Activated CD8-positive, alpha-beta T cell treated with anti-CD3 and anti-CD28 coated beads, Interleukin-2, amount 10 ng/mL, durations not matched to agents 7 days and 5 days (primary cell): ENCODE data around the gene CCDC28A. TPM values are rescaled to one million over a fixed set of nuclear protein-coding genes. Genes with fewer than 3 reads are reported as not detected.
A peak's percentile ranks its signal among the peaks of the same experiment; 100 is the strongest.

Experiments used
- ATAC-seq: fragments of 150-1000 bp; cut with Tn5 transposase; one replicate; pipeline ENCODE4 v1.10.0; 2021; ENCODE audit warnings: moderate library complexity
- CTCF ChIA-PET: fragments of 350-600 bp; sonication (Branson Sonifier 250); formaldehyde crosslinking; loops from one replicate; lab custom pipeline; 2021; ENCODE audit warnings: antibody characterized with exemption; lab: Charles Lee
- POLR2A ChIA-PET: fragments of 350-600 bp; sonication (Branson Sonifier 250); formaldehyde crosslinking; loops from one replicate; lab custom pipeline; 2021; ENCODE audit warnings: antibody characterized with exemption; lab: Charles Lee
- DNase-seq: peaks from one replicate; pipeline ENCODE4 v3.0.0-alpha.2; 2020
- H3K27ac Mint-ChIP-seq: one replicate; pipeline ENCODE4 v1.8.0; 2021; ENCODE audit warnings: mild to moderate bottlenecking, mixed read lengths
- H3K27me3 Mint-ChIP-seq: one replicate; pipeline ENCODE4 v1.8.0; 2021; ENCODE audit warnings: low read depth, mixed read lengths
- H3K36me3 Mint-ChIP-seq: one replicate; pipeline ENCODE4 v1.8.0; 2021; ENCODE audit warnings: low read depth, mixed read lengths
- H3K4me1 Mint-ChIP-seq: one replicate; pipeline ENCODE4 v1.8.0; 2021; ENCODE audit warnings: low read depth, mixed read lengths
- H3K4me3 Mint-ChIP-seq: one replicate; pipeline ENCODE4 v1.8.0; 2021; ENCODE audit warnings: mild to moderate bottlenecking, mixed read lengths
- H3K9me3 Mint-ChIP-seq: one replicate; pipeline ENCODE4 v1.8.0; 2022; ENCODE audit warnings: mixed read lengths; ENCODE audit not compliant: insufficient read depth
- total RNA-seq, 2 experiments: library from RNA; stranded (reverse); gene quantifications; one replicate each; pipeline ENCODE4 v1.2.3, GENCODE V29; 2021

The CCDC28A gene
- total RNA-seq, 2 experiments from 2014 or later: 17.4 to 19.2 TPM

DNA sequence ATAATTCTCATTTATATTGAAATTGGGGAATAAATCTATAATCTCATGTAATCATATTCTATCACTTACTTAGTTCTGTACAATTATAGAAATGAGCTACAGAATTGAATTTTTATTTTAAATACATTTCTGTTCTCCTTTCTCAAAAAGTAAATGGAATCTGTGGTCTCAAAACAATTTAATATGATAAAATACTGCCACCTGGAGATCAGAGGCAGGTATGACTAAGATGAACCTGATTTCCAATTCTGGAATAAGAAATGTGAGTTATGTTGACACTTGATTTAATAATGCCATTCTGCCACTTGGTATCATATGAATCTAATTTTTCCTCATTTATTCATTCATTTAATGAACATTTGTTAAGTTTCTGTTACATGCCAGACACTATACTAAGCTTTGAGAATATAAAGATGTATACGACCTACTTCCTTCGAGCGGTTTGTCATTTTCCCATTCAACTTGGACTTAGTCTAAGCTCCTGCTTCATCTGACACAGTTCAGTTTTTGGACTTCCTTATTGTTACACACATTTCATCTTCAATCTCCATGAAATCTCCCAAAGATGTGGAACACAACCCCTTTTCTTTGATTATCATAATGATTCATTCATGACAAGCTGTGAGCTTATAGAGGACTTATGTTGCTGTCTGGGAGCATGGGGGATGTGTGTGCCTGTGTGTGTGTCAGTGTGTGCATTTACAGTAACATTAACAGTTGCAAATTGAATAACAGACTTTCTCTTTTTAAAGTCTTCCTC is 7.5 kb upstream of the CCDC28A start:
- DNase-seq: no peak
- H3K4me1 Mint-ChIP-seq: no peaks in the 10 kb centered on the region
- ChIA-PET CTCF (interaction anchor here (0.7 to 5.6 kb wide), 12 partner anchors 9 to 652 kb away, joined by 3 to 79 read pairs (median 4); no protein-coding TSS in a partner anchor), POLR2A (no interaction called here)
- ATAC-seq: no peak
- H3K36me3 Mint-ChIP-seq: no peaks in the 10 kb centered on the region
- H3K9me3 Mint-ChIP-seq: no peaks in the 10 kb centered on the region
- no peak overlapping the region for H3K4me3 Mint-ChIP-seq
- H3K27me3 Mint-ChIP-seq: no peaks in the 10 kb centered on the region
- H3K27ac Mint-ChIP-seq: no peak overlapping the region

DNA sequence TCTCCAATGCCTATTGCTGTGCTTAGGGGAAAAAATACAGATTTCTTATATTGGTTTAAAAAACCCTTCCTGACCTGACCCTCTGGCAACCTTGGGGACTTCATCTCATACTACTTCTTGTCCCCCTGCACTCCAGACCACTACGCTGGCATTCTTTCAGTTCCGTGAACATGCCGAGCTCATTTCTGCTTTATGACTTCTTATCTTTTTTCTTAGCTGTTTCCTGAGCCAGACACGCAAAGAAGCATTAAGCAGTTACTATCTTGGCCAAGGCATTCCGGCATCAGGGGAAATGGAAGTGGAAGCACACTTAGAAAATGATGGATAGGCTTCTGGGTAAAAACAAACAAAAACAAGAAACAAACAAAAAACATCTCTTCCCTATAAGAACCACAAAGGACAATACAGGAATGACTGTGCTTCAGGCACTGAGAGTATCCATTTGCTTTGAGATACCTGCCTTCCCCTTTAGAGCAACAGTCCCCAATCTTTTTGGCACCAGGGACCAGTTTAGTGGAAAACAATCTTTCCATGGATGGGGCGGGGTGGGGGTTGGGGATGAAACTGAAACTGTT is 4.4 kb upstream of the CCDC28A start:
- Mint-ChIP-seq H3K27me3 (no peaks in the 10 kb centered on the region), H3K4me3 (no peak overlapping the region), H3K27ac (no peak overlapping the region), H3K4me1 (peaks cover 13% of the 10 kb centered on the region), H3K36me3 (no peaks in the 10 kb centered on the region), H3K9me3 (no peaks in the 10 kb centered on the region)
- ChIA-PET POLR2A (no interaction called here), CTCF (interaction anchor here (1.3 to 1.9 kb wide), 2 partner anchors 177 to 181 kb away, joined by 4 to 12 read pairs; no protein-coding TSS in a partner anchor)
- no peak for DNase-seq
- ATAC-seq: no peak

DNA sequence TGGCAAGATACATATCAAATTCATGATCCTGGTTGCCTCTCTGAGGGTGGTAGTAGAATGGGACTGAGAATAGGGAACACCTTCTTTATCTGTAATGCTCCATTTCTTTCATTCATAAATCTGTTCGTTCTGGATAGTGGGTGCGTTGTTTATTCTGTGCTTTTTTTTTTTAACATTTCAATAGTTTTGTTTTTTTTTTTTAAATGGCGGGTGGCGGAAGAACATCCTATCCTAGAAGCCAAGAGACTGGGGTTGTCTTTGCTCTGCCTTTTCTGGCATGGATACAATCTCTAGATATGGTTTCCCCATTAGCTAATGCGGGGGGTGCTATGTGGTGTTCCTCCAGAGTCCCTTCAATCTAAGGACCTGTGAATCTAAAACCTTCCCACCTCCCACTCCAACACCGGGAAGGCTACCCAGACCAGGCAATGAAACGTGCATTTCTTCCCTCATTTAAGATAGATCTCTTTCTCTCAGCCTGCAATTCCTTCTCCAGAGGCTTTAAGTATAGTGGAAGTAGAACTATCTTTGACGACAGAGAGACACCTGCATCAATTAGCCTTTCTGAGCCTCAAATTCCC is 883 bp upstream of the CCDC28A start:
- ATAC-seq (peak; percentile 1), DNase-seq (no peak)
- Mint-ChIP-seq H3K27ac (peak overlapping the region; percentile 100), H3K27me3 (no peaks in the 10 kb centered on the region), H3K4me1 (peaks cover 18% of the 10 kb centered on the region), H3K9me3 (no peaks in the 10 kb centered on the region), H3K4me3 (peak overlapping the region; percentile 95), H3K36me3 (no peaks in the 10 kb centered on the region)
- ChIA-PET POLR2A (interaction anchor here (0.7 to 2.6 kb wide), 8 partner anchors 50 to 602 kb away, joined by 3 to 23 read pairs (median 4); partner anchors contain the start of gene CITED2), CTCF (interaction anchor here (0.6 to 2.1 kb wide), 9 partner anchors 8 to 592 kb away, joined by 3 to 8 read pairs (median 3); no protein-coding TSS in a partner anchor)

DNA sequence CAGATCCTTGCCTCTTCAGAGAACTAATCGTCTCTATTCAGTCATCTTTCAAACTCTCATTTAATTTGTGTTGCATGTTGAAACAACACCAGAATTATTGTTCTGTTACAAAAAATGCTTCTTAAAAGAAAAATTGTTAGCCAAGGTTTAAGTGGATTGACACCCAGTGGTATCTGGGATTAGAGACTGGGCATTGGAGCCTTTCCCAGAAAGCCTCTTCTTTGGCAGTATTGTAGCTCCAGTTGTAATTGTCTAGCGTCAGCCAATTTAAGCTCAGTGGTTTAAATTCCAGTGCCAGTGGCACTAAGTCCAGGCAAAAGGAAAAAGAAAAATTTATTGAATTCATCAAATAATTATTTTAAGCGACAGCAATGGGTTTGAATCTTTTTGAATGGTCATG is 801 bp downstream of the CCDC28A start:
- ChIA-PET CTCF (interaction anchor here (1.7 kb wide), 1 partner anchor 183 kb away, joined by 8 read pairs; no protein-coding TSS in a partner anchor), POLR2A (interaction anchor here (0.6 kb wide), 1 partner anchor 360 kb away, joined by 3 read pairs; no protein-coding TSS in a partner anchor)
- Mint-ChIP-seq H3K4me1 (peaks cover 18% of the 10 kb centered on the region), H3K4me3 (peak overlapping the region; percentile 95), H3K9me3 (no peaks in the 10 kb centered on the region), H3K36me3 (no peaks in the 10 kb centered on the region), H3K27me3 (no peaks in the 10 kb centered on the region), H3K27ac (peak overlapping the region; percentile 100)
- DNase-seq: no peak
- no peak for ATAC-seq

DNA sequence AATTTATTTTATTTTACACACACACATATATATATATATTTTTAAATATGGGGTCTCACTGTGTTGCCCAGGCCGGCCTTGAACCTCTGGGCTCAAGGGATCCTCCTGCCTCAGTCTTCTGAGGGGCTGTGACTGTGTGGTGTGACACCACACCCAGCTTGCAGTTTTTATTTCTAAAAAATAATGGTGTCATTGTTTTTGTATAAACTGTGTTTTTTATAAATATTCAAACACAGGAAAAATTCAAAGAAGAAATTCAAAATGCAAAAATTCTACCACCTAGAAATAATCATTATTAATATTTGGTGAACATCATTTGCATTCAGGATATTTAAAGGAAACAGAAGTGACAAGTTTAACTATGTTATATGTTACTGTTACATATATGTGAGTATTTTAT is 3.1 kb downstream of the CCDC28A start:
- H3K9me3 Mint-ChIP-seq: no peaks in the 10 kb centered on the region
- peaks cover 18% of the 10 kb centered on the region for H3K4me1 Mint-ChIP-seq
- no peaks in the 10 kb centered on the region for H3K36me3 Mint-ChIP-seq

DNA sequence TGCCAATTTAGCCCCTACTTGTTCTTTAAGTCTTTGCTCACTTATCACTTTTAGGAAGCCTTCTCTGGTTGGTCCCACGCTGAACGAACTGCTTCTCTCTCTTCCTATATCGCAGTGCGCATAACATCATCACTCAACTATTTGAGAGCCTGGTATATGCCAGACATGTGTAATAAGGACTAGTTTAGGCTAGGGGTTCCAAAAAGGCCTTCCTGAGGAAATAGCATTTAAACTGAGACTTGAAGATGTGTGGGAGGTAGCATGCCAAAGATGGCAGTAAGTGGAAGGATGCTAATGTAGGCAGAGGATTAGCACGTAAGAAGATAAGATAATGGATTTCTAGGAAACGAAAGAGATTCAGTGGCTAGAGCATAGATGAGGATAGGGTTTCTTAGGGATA is 4.8 kb downstream of the CCDC28A start:
- no peaks in the 10 kb centered on the region for H3K9me3 Mint-ChIP-seq
- no peaks in the 10 kb centered on the region for H3K36me3 Mint-ChIP-seq

More for the DNA sequence above, 3.1 kb downstream of the CCDC28A start:
- ChIA-PET POLR2A (no interaction called here), CTCF (no interaction called here)
- no peaks in the 10 kb centered on the region for H3K27me3 Mint-ChIP-seq
- no peak overlapping the region for H3K27ac Mint-ChIP-seq
- ATAC-seq (no peak), DNase-seq (no peak)
- no peak overlapping the region for H3K4me3 Mint-ChIP-seq

DNA sequence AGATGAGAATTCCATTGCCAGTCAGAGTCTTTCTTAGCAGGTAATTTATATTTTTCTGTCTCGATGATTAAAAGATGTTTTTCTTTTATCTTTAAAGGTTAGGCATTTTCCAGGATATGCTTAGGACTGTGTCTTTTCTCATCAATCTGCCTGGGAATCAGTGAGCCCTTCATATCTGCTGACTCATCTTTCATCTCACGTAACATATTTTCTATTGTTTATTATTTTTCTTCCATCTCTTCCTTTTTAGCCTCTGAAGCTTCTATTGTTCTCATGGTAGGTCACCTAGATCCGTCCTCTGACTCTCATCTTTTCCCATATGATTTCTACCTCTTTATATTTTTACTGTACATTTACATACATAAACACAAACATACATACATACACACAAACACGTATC is 8.7 kb downstream of the CCDC28A start:
- no peak overlapping the region for H3K4me3 Mint-ChIP-seq
- peaks cover 7% of the 10 kb centered on the region for H3K4me1 Mint-ChIP-seq
- no peaks in the 10 kb centered on the region for H3K36me3 Mint-ChIP-seq
- ATAC-seq: no peak
- H3K27me3 Mint-ChIP-seq: no peaks in the 10 kb centered on the region
- no peak overlapping the region for H3K27ac Mint-ChIP-seq
- ChIA-PET CTCF (no interaction called here), POLR2A (no interaction called here)
- DNase-seq: no peak
- H3K9me3 Mint-ChIP-seq: no peaks in the 10 kb centered on the region

More for the DNA sequence above, 4.8 kb downstream of the CCDC28A start:
- POLR2A ChIA-PET: no interaction called here
- CTCF ChIA-PET: no interaction called here
- ATAC-seq (no peak), DNase-seq (no peak)
- peaks cover 7% of the 10 kb centered on the region for H3K4me1 Mint-ChIP-seq
- no peak overlapping the region for H3K27ac Mint-ChIP-seq
- no peak overlapping the region for H3K4me3 Mint-ChIP-seq
- no peaks in the 10 kb centered on the region for H3K27me3 Mint-ChIP-seq

DNA sequence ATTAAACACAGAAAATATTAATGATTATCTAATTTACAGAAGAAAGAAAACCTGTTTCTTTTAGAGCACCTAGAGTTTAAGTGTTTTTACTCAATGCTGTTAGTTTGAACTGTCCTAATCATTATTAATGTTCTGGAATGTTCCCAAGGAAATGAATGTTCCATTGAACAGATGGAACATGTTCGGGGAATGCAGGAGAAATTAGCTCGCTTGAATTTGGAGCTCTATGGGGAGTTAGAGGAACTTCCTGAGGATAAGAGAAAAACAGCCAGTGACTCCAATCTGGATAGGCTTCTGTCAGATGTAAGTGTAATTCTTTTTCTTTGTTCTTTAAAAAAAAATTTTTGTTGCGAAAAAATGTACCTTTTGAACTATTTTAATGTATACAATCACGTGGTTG is 11.5 kb downstream of the CCDC28A start:
- ATAC-seq (no peak), DNase-seq (no peak)
- Mint-ChIP-seq H3K4me1 (peaks cover 10% of the 10 kb centered on the region), H3K9me3 (no peaks in the 10 kb centered on the region), H3K4me3 (no peak overlapping the region), H3K27me3 (no peaks in the 10 kb centered on the region), H3K36me3 (peaks cover 5% of the 10 kb centered on the region), H3K27ac (no peak overlapping the region)
- ChIA-PET POLR2A (no interaction called here), CTCF (no interaction called here)

DNA sequence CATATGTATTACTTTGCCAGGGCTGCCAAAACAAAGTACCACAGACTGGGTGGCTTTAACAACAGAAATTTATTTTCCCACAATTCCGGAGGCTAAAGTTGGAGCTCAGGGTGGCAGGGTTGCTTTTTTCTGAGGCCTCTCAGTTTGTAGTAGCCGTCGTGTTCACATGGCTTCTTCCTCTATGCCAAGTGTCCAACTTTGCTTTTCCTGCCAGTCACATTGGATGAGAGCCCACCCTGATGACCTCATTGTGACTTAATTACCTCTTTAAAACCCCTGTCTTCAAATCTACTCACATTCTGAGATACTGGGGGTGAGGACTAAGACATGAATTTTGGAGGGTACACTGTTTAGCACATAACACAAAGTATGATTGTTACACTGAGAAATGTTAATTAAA is 12.4 kb downstream of the CCDC28A start:
- peaks cover 10% of the 10 kb centered on the region for H3K4me1 Mint-ChIP-seq
- ChIA-PET POLR2A (no interaction called here), CTCF (no interaction called here)
- DNase-seq (no peak), ATAC-seq (no peak)
- no peak overlapping the region for H3K4me3 Mint-ChIP-seq
- H3K36me3 Mint-ChIP-seq: peaks cover 8% of the 10 kb centered on the region
- H3K9me3 Mint-ChIP-seq: no peaks in the 10 kb centered on the region
- no peak overlapping the region for H3K27ac Mint-ChIP-seq
- no peaks in the 10 kb centered on the region for H3K27me3 Mint-ChIP-seq

DNA sequence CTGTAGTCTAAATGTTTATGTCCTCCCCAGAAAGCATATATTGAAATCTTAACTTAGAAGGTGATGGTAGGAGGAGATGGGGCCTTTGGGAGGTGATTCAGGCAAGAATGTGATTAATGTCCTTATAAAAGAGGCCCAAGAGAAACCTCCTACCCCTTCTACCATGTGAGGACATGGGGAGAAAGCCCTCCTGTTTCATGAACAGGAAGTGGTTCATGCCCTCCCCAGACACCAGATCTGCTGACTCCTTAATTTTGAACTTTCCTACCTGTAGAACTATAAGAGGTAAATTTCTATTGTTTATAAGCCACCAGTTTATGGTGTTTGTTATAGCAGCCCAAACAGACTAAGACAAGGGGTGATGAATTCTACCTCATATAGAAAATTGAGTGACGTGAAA is 13.6 kb downstream of the CCDC28A start:
- peaks cover 11% of the 10 kb centered on the region for H3K36me3 Mint-ChIP-seq
- peaks cover 10% of the 10 kb centered on the region for H3K4me1 Mint-ChIP-seq
- ATAC-seq (peak; percentile 39), DNase-seq (no peak)
- H3K27me3 Mint-ChIP-seq: no peaks in the 10 kb centered on the region
- H3K27ac Mint-ChIP-seq: peak overlapping the region; percentile 8
- H3K4me3 Mint-ChIP-seq: no peak overlapping the region
- ChIA-PET CTCF (no interaction called here), POLR2A (no interaction called here)
- H3K9me3 Mint-ChIP-seq: no peaks in the 10 kb centered on the region

DNA sequence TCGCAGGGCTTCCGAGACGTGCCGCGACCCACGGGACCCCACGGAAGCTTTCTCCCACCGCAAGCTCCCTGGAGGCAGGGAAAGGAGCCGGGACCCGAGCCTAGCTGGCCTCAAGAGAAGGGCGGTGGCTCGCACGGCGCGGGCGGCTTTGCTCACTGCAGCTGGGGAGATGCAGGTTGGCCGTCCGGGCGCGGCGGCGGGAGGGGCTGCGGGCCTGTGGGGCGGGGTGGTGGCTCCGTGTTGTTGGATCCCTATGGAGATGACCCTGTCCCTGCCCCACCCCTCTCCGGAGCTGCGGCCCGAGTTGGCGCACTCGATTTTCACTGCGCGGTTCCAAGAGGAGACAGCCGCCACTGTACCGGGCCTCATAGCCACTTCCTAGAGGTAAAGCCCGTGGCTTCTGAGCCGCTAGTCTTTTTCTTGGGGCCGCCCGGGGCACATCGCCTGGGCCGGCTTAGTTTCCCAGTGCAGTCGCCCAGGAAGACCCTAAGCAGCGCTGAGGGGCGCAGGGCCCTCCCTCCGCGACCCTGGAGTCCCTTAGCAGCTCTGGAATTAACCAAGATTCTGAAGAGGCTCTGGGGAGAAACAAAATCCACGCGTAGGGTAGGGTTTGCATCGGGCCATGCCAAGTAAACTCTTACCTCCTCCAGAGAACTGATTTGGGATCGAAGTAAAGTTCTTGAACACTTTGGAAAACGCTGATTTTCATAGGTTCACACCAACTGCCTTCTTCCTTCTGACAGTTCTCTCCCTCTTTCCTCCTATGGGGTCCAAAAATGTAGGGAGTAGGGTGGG is 22.4 kb downstream of the CCDC28A start, which contains the start of gene ECT2L:
Gene ECT2L (plus strand): TSS at position 279 of the 795 bp plus-strand sequence. CDS start 17,188 bp downstream, outside the sequence.
- DNase-seq: no peak
- Mint-ChIP-seq H3K4me3 (no peak within 1 kb of the TSS), H3K36me3 (peaks cover 2% of the 10 kb centered on the region), H3K27ac (no peak within 1 kb of the TSS), H3K27me3 (peaks cover 16% of the 10 kb centered on the region), H3K4me1 (no peaks in the 10 kb centered on the region), H3K9me3 (no peaks in the 10 kb centered on the region)
- POLR2A ChIA-PET: no interaction called here
- CTCF ChIA-PET: interaction anchor here (2.2 kb wide), 1 partner anchor 20 kb away, joined by 7 read pairs; no protein-coding TSS in a partner anchor
- no peak for ATAC-seq
